ENCODE data around the gene PVALEF. TPM values are rescaled to one million over a fixed set of nuclear protein-coding genes. Genes with fewer than 3 reads are reported as not detected.

PVALEF gene
- polyA plus RNA-seq (2012; rRNA removed): not detected in 2 replicates
- not detected in 2 replicates for polyA plus RNA-seq (2012; cell fraction: cytosol; rRNA removed)
- polyA plus RNA-seq (2012; cell fraction: nucleus; rRNA removed): not detected in 2 replicates

DNA sequence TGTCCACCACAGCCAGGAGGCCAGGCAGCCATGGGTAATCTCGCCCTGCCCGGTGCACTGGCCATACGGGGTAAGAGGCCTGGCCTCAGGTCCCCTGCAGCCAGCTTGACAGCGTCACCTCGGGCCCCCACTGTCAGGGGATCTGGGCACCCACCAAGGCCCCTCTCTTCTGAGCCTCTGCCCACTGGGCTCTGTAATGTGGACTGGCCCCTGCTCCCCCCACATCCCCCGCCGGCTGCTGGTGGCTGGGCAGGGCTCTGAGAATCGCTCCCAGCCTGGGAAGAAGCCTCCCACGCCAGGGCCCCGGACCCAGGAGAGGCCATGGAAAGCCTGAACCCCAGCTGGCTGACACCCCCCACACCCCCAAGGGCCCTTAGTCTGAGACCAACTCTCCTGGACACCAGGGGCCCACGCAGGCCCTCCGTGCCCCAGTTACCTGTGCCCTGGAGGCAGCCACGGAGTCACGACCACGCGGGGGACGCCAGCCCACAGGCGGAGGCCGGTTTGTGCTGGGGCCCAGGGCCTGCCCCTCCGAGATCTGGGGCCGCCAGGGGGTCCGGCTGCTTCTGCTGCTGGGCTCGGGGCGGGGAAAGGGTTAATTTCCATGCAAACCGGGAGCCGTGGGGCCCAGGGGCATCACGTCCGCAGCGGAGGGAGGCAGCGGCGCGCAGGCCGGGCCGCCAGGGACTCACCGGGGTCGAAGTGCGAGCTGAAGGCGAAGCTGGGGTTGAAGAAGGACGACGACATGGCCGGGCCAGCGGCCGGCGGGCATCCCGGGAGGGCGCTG is at the start of gene PVALEF:
Gene PVALEF (plus strand): TSS at position 262 of the 787 bp plus-strand sequence. CDS start 15,720 bp downstream, outside the sequence.
- TF ChIP-seq TAF1 (IDR thresholded peaks at IDR 0.05; ENCODE audit: borderline replicate concordance, low read depth, low read length) (no peak), RFX5 (IDR thresholded peaks at IDR 0.05; ENCODE audit: low read length) (no peak), FOXJ3 (CRISPR knock-in tag; IDR thresholded peaks at IDR 0.05) (0 out of 2 replicates have a peak, but pooled peaks have one; percentile 15), NFIC (IDR thresholded peaks at IDR 0.05; ENCODE audit: borderline replicate concordance) (no peak), FOSL2 (IDR thresholded peaks at IDR 0.05; ENCODE audit: borderline replicate concordance, low read depth) (no peak), NRF1 (IDR thresholded peaks at IDR 0.05; ENCODE audit: low read depth, low read length) (no peak), MXI1 (IDR thresholded peaks at IDR 0.05; ENCODE audit: low read depth, low read length) (0 out of 2 replicates have a peak, but pooled peaks have one; percentile 18), RAD21 (IDR thresholded peaks at IDR 0.05; ENCODE audit: low read length) (no peak), SMC3 (IDR thresholded peaks at IDR 0.05; ENCODE audit: low read depth, low read length) (no peak), YY1 (IDR thresholded peaks at IDR 0.05; ENCODE audit: low read depth) (no peak), SIN3A (IDR thresholded peaks at IDR 0.05; ENCODE audit: borderline replicate concordance, low read depth, low read length) (no peak), MEF2A (IDR thresholded peaks at IDR 0.05; ENCODE audit: borderline replicate concordance, low read depth) (no peak)
- TF ChIP-seq, protein P1, sequence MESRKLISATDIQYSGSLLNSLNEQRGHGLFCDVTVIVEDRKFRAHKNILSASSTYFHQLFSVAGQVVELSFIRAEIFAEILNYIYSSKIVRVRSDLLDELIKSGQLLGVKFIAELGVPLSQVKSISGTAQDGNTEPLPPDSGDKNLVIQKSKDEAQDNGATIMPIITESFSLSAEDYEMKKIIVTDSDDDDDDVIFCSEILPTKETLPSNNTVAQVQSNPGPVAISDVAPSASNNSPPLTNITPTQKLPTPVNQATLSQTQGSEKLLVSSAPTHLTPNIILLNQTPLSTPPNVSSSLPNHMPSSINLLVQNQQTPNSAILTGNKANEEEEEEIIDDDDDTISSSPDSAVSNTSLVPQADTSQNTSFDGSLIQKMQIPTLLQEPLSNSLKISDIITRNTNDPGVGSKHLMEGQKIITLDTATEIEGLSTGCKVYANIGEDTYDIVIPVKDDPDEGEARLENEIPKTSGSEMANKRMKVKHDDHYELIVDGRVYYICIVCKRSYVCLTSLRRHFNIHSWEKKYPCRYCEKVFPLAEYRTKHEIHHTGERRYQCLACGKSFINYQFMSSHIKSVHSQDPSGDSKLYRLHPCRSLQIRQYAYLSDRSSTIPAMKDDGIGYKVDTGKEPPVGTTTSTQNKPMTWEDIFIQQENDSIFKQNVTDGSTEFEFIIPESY (IDR thresholded peaks at IDR 0.05; ENCODE audit: borderline replicate concordance, low read depth): no peak
- TF ChIP-seq, protein P2, sequence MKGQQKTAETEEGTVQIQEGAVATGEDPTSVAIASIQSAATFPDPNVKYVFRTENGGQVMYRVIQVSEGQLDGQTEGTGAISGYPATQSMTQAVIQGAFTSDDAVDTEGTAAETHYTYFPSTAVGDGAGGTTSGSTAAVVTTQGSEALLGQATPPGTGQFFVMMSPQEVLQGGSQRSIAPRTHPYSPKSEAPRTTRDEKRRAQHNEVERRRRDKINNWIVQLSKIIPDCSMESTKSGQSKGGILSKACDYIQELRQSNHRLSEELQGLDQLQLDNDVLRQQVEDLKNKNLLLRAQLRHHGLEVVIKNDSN (IDR thresholded peaks at IDR 0.05; ENCODE audit: borderline replicate concordance, low read depth): no peak
- TF ChIP-seq, protein P3, sequence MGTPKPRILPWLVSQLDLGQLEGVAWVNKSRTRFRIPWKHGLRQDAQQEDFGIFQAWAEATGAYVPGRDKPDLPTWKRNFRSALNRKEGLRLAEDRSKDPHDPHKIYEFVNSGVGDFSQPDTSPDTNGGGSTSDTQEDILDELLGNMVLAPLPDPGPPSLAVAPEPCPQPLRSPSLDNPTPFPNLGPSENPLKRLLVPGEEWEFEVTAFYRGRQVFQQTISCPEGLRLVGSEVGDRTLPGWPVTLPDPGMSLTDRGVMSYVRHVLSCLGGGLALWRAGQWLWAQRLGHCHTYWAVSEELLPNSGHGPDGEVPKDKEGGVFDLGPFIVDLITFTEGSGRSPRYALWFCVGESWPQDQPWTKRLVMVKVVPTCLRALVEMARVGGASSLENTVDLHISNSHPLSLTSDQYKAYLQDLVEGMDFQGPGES (IDR thresholded peaks at IDR 0.05; ENCODE audit: low read depth, low read length): no peak
- no peak for DNase-seq
- H3K9me2 ChIP-seq: no peaks in the 10 kb centered on the region
- peaks cover 0 to 26% of the 10 kb centered on the region in 2 experiments; a peak in 1 of 4 replicates for H3K4me1 ChIP-seq (ENCODE audit: control insufficient read depth in 1 of 2, insufficient read depth in 2 of 2, low read depth in 1 of 2, low read length in 1 of 2)
- peak within 1 kb of the TSS in 1 of 2 experiments; percentile 85; a peak in 2 of 4 replicates for H3K27ac ChIP-seq (ENCODE audit: low read depth in 2 of 2, low read length in 1 of 2)
- H3K36me3 ChIP-seq (replicated peaks in 1 of 2; ENCODE audit: control insufficient read depth in 1 of 2, insufficient read depth in 2 of 2, low read length in 1 of 2): no peaks in the 10 kb centered on the region
- CTCF ChIA-PET: interaction anchor here (1.1 to 4.3 kb wide), 9 partner anchors 13 to 319 kb away, joined by 3 to 42 read pairs (median 6); no protein-coding TSS in a partner anchor
- H3K79me2 ChIP-seq (ENCODE audit: insufficient read depth): no peaks in the 10 kb centered on the region
- H4K20me1 ChIP-seq (ENCODE audit: insufficient read depth): no peaks in the 10 kb centered on the region
- H3K9me3 ChIP-seq: no peaks in the 10 kb centered on the region
- peak within 1 kb of the TSS; percentile 46 to 53 for H3K4me3 ChIP-seq (ENCODE audit: low read depth in 2 of 2, low read length in 1 of 2)
- whole genome bisulfite sequencing (ENCODE audit: low lambda C conversion rate): 23% methylated on average over 30 of the region's 46 CpGs
- H3K4me2 ChIP-seq: peak within 1 kb of the TSS; percentile 84
- H3F3A ChIP-seq (replicated peaks; ENCODE audit: insufficient read depth): peaks cover 12% of the 10 kb centered on the region
- H3K9ac ChIP-seq: no peak within 1 kb of the TSS
- POLR2A ChIA-PET: interaction anchor here (0.6 to 1.2 kb wide), 3 partner anchors 16 to 50 kb away, joined by 3 to 4 read pairs (median 3); no protein-coding TSS in a partner anchor
- no peak within 1 kb of the TSS for H2AFZ ChIP-seq (ENCODE audit: low read depth)
- peaks cover 22% of the 10 kb centered on the region; the same call in 1 of the 2 replicates for H3K27me3 ChIP-seq (ENCODE audit: insufficient read depth)
